Middle frontal gyrus (tissue), 1 donor: Measurements from ENCODE around the gene CFAP46.
"Not testable (repeated sequence)": the region's sequence is repeated elsewhere in the genome, so short reads cannot be mapped to it uniquely, and the experiment has no call there.

ENCODE experiments used
- DNase-seq: peaks from one replicate; pipeline ENCODE4 v3.0.0-alpha.2; 2015; ENCODE audit warnings: low spot score; ENCODE audit errors: extremely low spot score

The CFAP46 gene

DNA sequence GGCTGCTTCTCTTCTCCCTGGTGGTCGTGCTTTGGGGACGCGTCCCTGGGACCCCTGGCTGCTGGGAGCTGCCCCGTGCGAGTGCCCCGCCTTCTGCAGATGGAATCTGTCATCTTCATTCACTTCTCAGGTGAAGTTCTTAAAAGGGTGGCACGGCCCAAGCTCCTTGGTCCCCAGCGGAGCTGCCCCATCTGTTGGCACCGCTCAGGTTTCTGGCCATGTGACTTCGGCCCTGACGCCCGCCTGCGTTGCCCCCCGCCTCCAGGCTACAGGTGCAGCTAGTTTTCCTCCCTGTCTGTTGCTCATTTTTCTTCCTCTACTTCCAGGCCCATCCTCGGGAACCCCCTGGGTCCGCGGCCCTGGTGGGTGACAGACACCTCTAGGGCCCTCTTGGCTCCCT, 149.6 kb downstream of the CFAP46 start:
- DNase-seq: no peak

DNA sequence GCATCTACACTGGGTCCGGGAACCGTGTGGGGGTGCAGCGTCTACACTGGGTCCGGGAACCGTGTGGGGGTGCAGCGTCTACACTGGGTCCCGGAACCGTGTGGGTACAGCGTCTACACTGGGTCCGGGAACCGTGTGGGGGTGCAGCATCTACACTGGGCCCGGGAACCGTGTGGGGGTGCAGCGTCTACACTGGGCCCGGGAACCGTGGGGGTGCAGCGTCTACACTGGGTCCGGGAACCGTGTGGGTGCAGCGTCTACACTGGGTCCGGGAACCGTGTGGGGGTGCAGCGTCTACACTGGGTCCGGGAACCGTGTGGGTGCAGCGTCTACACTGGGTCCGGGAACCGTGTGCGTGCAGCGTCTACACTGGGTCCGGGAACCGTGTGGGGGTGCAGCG, 150.3 kb downstream of the CFAP46 start:
- DNase-seq: not testable (repeated sequence)

DNA sequence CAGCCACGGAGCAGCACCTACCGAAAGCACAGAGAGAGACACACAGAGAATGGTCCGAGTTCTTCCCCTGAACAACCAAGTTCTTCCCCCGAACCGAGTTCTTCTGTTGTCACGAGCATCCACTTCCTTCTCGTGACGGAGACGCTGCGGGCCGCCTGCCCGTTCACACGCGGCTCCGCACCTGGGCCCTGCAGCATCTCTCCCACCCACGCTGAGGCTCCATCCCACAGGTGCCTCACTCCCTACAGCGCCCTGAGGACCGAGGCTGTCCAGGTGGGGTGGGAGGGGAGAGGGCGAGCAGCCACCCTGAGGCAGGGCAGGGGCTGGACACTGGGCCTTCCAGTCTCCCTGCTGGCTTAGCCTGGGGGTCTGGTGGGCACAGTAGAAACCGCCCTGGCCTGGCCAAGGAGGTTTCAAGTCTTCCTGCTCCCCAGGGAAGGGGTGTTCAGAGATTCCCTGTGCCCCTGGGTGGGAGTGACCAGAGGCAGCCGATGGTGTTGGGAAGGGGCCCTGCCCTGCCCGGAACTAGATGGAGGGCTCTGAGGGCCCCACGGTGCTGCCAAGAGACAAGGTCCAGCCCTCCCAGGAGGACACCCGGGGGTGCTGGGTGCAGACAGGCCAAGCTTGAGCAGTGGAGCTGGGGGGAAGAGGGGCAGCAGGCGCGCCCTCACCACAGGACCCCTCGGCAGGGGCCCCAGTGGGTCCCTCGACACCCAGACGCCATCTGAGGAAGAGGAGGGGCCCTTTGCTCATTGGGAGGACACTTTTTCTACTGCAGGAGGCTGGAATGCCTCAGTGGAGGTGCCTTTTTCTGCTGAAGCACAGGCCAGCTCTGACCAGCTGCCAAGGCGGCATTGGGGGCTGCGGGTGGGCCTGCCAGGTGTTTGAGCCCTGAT, 151.2 kb downstream of the CFAP46 start:
- no peak for DNase-seq

DNA sequence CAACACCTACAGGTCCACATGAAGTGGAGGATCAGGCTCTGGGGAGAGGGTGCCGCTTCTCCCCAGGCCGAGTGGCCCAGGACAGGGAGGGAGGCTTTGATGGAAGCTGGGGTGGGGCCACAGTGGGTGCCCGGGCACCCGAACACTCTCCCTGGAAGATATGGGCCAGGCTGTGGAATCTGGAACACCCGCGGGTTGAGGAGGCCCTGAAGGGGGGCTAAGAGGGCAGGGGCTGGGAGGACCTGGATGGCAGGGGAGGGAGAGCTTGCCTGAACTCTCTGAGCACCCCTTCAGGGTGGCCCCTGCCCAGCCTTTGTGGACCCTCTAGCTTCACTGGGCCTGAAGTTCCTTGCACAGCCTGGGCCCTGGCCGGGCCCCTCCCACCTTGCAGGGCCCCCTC, 151.9 kb downstream of the CFAP46 start:
- DNase-seq: no peak

DNA sequence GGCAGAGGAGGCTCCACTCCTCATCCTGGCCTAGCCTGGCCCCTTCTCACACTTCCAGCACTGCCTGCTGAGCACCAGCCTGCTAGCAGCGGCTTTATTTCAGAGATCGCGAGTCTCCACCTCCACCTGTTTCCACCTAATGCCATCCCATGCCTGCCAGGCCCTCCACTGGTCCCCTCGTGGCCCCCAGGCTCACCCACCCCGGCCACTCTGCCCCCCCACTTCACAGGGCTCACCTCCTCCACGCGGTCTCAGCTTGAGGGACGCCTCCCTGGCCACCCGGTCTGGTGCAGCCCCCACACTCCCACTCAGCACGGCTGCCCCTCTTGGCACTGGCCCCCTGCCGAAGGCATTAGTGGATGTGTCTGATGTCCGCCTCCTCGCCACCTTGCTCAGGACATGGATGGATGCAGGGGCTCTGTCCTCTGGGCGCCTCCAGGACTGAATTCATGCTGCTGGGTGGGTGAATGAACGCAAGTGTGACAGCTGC, 152.7 kb downstream of the CFAP46 start:
- DNase-seq: no peak

DNA sequence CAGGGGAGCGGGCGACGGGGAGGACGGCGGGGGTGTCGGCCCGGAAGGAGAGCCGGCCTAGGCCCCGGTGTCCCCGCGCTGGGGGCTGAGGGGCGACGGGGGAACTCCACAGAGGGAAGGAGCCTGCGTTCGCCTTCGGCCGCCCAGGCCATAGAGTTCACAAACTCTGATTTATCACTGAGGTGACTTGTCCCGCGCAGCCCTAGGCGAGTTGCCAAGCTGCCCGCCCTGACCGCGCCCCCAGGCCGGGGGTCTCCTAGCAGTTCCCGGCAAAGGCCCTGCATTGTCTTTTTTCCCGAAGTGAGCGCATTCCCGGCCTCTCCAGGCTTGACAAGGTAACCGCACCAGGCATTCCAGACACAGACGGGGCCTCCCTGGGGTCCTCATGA, 153.5 kb downstream of the CFAP46 start:
- DNase-seq: no peak

DNA sequence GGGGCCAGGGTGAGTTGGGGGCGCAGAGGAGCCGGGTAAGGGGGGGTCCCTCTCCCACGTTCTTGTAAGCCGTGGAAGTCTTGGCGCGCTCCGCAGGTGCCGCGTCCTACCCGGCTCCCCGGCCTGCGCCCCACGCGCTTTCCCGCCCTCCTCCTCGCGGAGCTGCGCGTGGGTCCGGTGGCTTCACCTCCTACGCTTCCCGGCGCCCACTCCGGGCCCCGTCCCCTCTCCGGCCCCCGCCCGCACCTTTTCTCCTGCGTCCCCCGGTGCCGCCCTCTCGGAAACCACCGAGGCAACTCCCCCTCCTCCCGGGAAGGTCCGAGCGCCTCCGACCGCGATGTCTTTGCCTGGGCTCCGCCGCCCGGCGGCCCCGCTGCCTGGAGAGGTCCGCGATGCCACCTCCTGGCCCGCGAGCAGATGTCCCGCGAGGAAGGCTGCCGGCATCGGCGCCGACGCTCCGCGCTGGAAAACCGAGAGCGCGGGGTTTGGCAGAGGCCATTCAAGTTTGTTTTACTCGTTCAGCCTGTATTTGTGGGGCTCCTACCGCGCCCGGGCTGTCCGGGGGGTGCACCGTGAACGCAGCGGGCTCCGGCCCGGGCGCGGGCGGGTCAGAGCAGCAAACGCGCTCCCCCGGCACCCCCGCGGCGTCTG, 154.1 kb downstream of the CFAP46 start:
- no peak for DNase-seq

DNA sequence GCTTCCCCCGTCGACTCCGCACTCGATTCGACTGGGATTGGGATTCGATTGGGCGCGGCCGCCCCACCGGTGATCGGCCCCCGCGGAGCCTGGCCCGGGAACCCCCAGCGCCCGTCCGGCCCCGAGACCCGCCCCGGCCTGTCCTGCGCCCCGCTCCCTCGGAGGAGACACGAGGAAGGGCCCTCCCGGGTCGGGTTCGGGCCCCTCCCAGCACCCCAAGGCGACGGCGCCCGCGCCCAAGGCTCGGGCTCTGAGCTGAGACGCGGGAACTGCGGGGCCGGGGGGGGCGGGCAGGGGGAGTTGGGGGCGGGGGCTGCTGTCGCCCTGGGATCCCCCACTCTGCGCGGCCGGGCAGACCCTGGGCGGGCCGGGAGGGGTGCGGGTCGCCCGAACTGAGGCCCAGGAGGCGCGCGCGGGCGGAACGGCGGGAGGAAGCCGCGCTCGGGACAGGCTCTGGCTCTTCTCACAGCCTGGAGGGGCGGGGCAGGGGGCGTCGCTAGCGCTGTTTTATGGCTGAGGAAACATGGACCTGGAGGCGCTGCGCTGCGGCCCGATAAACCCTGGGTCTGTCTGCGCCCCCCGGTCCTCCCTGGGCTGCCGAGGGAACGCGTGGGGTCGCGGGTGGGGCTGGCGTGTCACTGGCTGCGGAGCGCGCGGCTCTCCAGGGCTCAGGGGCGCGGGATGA, 154.7 kb downstream of the CFAP46 start:
- no peak for DNase-seq

DNA sequence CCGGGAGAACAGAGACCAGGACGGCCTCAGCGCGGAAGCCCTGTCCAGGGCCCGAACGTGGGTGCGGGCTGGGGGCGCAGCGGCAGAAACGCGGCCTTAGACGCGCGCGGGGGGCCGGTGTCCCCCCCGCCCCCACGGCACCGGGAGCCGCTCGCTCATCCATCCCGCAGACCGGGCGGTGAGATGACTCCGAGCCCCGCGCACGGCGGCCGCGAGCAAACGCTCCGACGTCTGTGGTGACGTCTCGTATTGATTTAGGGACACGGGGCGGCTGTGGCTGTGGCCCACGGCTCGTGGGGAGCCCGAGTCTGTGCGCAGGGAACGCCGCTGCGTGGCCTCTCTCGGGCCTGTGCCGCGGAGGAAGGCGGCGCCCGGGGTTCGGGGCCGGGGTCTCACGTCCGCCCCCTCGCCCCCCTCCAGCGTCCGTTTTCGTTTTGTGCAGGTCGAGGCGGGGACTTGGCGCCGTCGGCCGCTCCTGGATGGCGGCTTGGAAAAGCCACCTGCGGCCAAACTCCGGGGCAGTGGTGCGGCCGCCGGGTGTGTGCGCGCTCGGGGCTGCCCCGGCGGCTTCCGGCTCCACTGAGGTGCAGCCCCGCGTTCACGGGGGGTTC, 155.4 kb downstream of the CFAP46 start:
- no peak for DNase-seq

DNA sequence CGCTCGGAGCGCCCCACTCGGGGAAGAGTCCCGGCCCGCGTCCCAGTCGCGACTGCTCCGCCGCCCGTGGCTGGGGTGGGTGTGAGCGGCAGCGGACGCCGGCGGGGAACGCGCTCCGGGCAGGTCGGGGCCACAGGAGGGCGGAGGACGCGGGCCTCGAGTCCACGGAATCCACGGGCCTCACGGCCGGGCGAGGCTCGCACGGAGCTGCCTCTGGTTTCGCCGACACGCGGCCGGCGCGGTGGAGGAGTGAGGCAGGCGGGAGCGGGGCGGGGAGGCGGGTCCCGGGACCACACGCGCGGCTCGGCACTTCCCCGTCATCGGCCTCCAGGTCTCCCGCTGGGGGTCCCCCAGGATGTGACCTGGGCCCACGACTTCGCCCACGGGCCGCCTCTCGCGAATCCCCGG, 155.9 kb downstream of the CFAP46 start:
- no peak for DNase-seq

DNA sequence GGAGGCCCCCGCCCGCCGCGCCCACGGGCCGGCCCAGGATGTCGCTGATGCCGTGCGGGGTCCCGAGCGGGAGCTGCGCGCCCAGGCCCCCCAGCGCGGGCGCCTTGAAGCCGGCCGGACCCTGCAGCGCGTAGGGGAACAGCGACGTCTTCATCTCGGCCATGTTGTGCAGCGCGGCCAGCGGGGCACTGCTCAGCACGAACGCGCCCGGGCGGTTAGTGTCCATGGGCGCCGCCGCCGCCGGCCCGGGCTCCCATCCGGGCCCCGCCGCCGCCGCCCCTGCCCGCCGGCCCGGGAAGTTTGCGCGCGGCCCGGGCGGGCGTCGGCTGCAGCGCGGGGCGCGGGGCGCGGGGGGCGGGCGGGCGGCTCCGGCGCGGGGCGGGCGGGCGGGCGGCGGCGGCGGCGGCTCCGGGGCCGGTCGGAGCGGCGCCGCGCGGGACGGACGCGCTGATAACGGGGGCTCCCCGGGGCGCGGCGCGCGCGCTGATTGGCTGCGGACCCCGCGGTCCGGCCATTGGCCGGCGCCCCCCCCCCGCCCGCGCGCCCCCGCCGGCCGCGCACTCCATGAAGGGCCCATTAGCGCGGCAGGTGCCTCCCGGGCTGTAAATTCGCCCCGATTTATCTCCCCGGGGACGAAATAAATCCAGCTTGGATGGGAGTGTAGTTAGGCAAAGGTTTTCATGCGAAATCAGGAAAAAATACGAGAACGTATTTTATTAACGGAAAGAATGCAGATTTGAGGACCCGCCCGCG, 156.5 kb downstream of the CFAP46 start, which contains the start of gene NKX6-2:
TSS of gene NKX6-2 (minus strand) at position 425 of the 753 bp plus-strand sequence. CDS start at position 226, 199 bp downstream.
- DNase-seq: no peak

DNA sequence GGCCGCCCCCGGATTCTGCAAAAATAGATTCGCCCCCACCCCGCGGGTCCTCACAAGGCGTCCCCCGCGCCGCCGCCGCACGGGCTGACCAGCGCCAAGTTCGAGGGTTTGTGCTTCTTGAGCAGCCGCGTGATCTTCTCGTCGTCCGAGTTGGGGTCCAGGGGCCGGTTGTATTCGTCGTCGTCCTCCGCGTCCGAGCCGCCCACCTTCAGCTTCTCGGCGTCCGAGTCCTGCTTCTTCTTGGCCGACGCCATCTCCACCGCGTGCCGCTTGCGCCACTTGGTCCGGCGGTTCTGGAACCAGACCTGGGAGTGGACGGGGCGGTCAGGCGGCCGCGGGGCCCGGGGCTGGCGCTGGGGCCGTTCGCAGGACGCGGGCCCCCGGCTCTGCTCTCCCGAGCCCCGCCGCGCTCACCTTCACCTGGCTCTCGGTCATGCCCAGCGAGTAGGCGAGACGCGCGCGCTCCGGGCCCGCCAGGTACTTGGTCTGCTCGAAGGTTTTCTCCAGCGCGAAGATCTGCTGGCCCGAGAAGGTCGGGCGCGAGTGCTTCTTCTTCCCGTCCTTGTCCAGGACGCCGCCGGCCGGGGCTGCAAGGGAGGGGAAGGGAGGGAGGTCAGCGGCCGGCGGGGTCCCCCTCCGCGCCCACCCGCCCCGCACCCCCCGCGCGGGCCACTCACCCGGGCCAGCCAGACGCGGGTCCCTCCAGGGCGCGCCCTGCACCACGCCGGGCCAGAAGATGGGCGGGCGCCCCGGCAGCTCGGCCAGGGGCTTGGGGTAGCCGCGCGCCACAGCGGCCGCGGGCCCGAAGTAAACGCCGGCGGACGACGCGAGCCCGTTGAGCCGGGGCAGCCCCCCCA, 157.3 kb downstream of the CFAP46 start:
- no peak for DNase-seq

DNA sequence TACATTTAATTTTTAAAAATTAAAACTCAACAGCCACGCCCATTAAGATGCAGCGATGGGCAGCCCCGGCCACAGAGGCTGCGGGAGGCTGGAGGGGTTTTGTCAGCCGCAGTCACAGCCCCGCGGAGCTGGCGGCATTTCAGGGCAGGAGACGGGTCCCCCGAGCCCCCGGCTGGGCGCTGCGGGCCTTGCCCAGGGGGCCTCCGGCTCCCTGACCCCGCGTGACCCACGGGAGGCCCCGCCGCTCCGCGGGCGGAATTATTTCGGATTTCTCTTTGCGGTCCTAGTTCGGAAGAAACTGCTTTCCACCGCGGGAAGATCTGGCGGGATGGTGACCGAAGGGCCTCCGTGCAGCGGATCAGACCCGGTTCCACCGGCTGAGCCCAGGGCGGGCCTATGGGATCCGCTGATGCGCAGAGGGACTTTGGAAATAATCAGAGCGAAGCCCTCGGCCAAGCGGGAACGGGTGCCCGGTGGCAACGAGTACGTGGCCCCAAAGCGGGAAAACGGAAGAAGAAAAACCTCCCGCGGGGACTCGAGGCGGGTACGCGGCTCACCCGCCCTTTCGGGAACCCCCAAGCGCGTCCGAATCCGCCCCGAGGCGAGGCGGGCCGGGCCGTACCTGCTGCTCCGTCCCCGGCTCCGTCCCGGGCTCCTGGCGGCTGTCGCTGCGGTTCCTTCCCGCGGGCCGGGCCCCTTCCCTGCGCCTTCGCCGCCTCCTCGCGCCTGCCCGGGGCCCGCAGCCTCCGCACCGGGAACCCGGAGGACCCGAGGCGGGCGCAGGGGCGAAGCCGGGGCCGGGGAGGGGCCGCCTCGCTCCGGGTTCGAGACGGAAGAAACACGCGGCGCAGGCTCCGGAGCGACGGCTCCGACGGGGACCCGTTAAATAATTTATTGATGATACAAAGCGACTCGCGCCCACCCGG, 158.2 kb downstream of the CFAP46 start:
- DNase-seq: no peak

DNA sequence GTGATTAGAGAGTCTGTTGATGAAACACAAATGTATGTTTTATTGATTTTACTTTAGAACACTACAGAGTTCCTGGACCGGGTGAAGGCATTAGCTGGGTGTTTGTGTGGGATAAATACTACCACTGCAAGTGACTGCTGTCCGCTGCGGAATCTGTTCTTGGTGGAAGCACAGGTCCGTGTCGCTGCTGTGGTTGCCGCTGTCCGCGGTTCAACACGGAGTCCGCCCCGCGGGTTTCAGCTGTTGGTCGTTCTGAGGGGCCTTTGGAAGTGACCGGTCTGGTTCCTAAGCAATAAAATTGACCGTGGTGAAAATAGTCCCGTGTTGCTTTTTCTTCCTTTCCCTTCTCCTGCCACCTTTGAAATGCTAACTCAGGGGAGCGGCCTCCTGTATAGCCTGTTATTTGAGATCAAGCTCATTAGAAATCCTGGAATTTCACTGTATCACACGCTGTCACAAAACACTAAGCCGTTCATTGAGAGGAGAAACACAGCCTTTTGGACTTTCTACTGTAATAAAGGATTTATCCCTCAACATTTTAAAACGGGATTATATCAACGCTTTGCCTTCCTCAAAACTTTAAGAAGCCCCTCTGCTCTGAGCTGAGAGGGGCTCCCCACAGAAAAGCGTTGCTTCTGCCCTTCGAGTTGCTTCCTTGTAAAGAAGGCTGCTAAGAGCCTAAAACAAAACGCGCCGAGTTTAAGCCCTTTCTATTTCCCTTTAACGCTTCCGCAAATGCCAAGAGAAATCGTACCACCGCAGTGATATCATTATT, 159.0 kb downstream of the CFAP46 start:
- no peak for DNase-seq

DNA sequence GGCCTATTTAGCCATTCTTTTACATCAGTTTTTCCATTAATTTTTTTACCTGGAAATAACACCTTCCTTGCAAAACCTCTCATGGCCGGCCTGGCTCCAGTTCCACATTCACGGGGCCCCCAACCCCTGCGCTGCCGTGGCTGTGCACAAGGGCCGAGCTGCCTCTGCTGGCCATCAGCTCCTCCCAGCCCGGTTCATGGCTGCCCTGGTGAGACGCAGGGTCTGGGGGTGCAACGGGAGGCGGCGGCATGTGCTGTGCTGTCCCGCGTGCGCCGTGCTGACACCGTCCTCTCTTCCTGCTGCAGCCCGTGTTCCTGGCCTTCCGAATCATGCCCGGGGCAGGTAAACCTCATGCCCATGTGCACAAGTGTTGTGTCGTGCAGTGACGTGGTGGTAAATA, 160.8 kb downstream of the CFAP46 start:
- no peak for DNase-seq

DNA sequence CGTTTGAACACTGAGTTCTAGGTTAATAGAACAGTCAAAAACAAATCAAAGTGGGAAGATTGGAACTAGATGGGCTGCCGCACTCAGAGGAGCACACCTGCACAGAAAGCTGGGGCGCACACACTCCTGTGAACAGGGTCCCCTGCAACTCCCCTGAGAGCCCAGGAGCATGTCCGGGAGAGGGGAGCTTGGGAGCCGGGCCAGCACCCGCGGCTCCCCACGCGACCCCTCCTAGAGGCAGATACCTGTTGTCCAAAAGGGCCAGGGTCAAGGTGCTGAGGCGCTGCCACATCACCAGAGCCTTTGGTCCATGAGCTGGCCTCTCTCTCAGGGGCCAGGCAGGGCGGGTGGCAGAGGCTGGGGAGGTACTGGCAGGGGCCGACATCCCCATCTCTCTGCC, 162.0 kb downstream of the CFAP46 start:
- no peak for DNase-seq

DNA sequence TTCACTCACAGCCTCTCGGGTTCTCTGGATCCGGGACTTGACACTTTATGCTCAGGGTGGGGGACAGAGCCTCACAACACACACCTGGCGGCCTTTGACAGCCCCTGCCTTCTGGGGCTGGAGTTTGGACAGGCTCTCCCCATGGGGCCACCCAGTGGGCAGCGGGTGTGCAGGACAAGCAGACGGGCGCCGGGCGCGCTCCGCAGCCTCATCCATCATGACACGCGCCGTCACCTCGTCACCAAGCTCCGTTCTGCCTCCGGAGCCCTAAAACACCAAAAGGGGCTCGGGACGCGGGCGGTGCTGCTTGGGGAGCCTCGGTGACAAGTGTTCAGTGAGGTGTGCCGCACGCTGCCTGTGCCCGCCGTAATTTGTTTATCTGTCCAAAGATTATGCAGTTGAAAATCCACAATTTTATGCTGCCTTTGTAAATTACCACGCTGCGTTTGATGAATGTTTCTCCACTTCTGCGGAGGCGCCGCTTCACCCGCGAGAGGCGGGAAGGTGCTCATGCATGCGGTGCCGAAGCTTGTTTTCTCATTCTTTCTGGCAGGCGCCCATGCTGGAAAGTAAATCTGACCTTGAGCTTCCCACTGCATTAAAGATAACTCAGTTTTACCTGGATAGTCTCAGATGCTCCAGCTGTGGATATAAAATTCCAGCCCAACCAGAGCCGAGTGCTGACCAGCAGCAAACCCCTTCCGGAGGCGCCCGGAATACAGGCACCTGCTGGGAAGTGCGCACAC, 162.6 kb downstream of the CFAP46 start:
- no peak for DNase-seq
